GM23338 (cell line): ENCODE data around the gene MPPE1. TPM values are rescaled to one million over a fixed set of nuclear protein-coding genes. Genes with fewer than 3 reads are reported as not detected.

ENCODE experiments used
- ATAC-seq: fragments of 200-7000 bp; cut with Tn5 transposase; 3 replicates; pipeline ENCODE4 v1.9.1; 2020
- DNase-seq: peaks from one replicate; pipeline ENCODE4 v3.0.0-alpha.2; 2015; ENCODE audit warnings: low spot score
- H2AFZ ChIP-seq: fragments of 200-600 bp; sonication (generic); 2 replicates; pipeline ENCODE4 v1.8.0; 2016; ENCODE audit warnings: antibody characterized with exemption, mild to moderate bottlenecking, moderate library complexity
- H3F3A ChIP-seq: fragments of 200-600 bp; sonication (generic); replicated peaks from 2 replicates; pipeline ENCODE4 v1.8.0; 2017; ENCODE audit warnings: antibody characterized with exemption, mixed run types, low read depth
- H3K27ac ChIP-seq: fragments of 200-600 bp; sonication (generic); 2 replicates; pipeline ENCODE4 v1.6.1; 2016; ENCODE audit warnings: low read depth
- H3K27me3 ChIP-seq: fragments of 200-600 bp; sonication (generic); 2 replicates; pipeline ENCODE4 v1.8.0; 2016; ENCODE audit warnings: mild to moderate bottlenecking, mixed run types, moderate library complexity; ENCODE audit not compliant: insufficient read depth
- H3K36me3 ChIP-seq: fragments of 200-600 bp; sonication (generic); 2 replicates; pipeline ENCODE4 v1.8.0; 2016; ENCODE audit warnings: mild to moderate bottlenecking; ENCODE audit not compliant: insufficient read depth
- H3K4me1 ChIP-seq: fragments of 200-600 bp; sonication (generic); 2 replicates; pipeline ENCODE4 v1.8.0; 2016; ENCODE audit warnings: mild to moderate bottlenecking, moderate library complexity; ENCODE audit not compliant: insufficient read depth
- H3K4me2 ChIP-seq: fragments of 200-600 bp; sonication (generic); 2 replicates; pipeline ENCODE4 v1.7.1; 2017; ENCODE audit warnings: mixed run types
- H3K4me3 ChIP-seq: fragments of 200-600 bp; sonication (generic); 2 replicates; pipeline ENCODE4 v1.6.1; 2016; ENCODE audit warnings: mixed run types
- H3K79me2 ChIP-seq: fragments of 200-600 bp; sonication (generic); replicated peaks from 2 replicates; pipeline ENCODE4 v1.8.0; 2017; ENCODE audit warnings: mild to moderate bottlenecking; ENCODE audit not compliant: insufficient read depth
- H3K9me2 ChIP-seq: fragments of 200-600 bp; sonication (generic); 2 replicates; pipeline ENCODE4 v1.8.0; 2017; ENCODE audit not compliant: insufficient read depth
- H4K20me1 ChIP-seq: fragments of 200-600 bp; sonication (generic); replicated peaks from 2 replicates; pipeline ENCODE4 v1.8.0; 2017; ENCODE audit warnings: mild to moderate bottlenecking; ENCODE audit not compliant: insufficient read depth
- H3K27ac Mint-ChIP-seq: 2 replicates; pipeline ENCODE4 v1.8.0; 2020; ENCODE audit warnings: inconsistent platforms, mild to moderate bottlenecking, moderate library complexity, mixed read lengths
- H3K27me3 Mint-ChIP-seq: 3 replicates; pipeline ENCODE4 v1.8.0; 2022; ENCODE audit warnings: low read depth, mild to moderate bottlenecking, moderate library complexity, mixed read lengths, inconsistent platforms; ENCODE audit not compliant: insufficient read depth, poor library complexity
- H3K36me3 Mint-ChIP-seq: 3 replicates; pipeline ENCODE4 v1.8.0; 2021; ENCODE audit warnings: low read depth, mild to moderate bottlenecking, inconsistent platforms, moderate library complexity, mixed read lengths
- H3K4me1 Mint-ChIP-seq: 3 replicates; pipeline ENCODE4 v1.8.0; 2020; ENCODE audit warnings: mild to moderate bottlenecking, inconsistent platforms, mixed read lengths
- H3K4me3 Mint-ChIP-seq: 3 replicates; pipeline ENCODE4 v1.8.0; 2021; ENCODE audit warnings: moderate library complexity, mild to moderate bottlenecking, inconsistent platforms, mixed read lengths
- H3K9me3 Mint-ChIP-seq: 3 replicates; pipeline ENCODE4 v1.8.0; 2020; ENCODE audit warnings: moderate library complexity, mild to moderate bottlenecking, inconsistent platforms, mixed read lengths
- EZH2 ChIP-seq: fragments of 200-600 bp; sonication (generic); IDR thresholded peaks from one replicate; pipeline ENCODE4 v1.8.0; 2017; ENCODE audit warnings: antibody characterized with exemption, mild to moderate bottlenecking, low read depth; ENCODE audit not compliant: unreplicated experiment
- NANOG ChIP-seq: IDR thresholded peaks from 2 replicates; pipeline ENCODE4 v1.6.1; 2016; ENCODE audit warnings: antibody characterized with exemption, borderline replicate concordance
- POLR2AphosphoS5 ChIP-seq: IDR thresholded peaks from 2 replicates; pipeline ENCODE4 v1.6.1; 2016; ENCODE audit warnings: antibody characterized with exemption, low read depth
- STAT1 ChIP-seq: IDR thresholded peaks from one replicate; pipeline ENCODE4 v1.6.1; 2016; ENCODE audit warnings: antibody characterized with exemption; ENCODE audit not compliant: unreplicated experiment
- ZNF114 ChIP-seq: fragments of 250-450 bp; sonication (Bioruptor Pico); IDR thresholded peaks from 2 replicates; pipeline ENCODE4 v1.5.0; 2020; ENCODE audit warnings: mild to moderate bottlenecking, moderate library complexity
- ZNF331 ChIP-seq: fragments of 250-450 bp; sonication (Bioruptor Pico); IDR thresholded peaks from 2 replicates; pipeline ENCODE4 v1.5.0; 2020; ENCODE audit warnings: low read depth, mild to moderate bottlenecking, moderate library complexity
- polyA plus RNA-seq: library from polyadenylated mRNA; unstranded; fragments of >200 nt; fragmentation: Nextera tagmentation; extraction: Ambion mirVana; gene quantifications from 2 replicates; pipeline ENCODE4 v1.2.1, GENCODE V29; 2016
- total RNA-seq: library from RNA; depleted of rRNA; stranded (reverse); fragments of >200 nt; shearing (Covaris generic); gene quantifications from 2 replicates; pipeline ENCODE4 v1.2.3, GENCODE V29; 2014
- TF ChIP-seq, protein P1 (sequence below): fragments of 250-450 bp; sonication (Bioruptor Pico); IDR thresholded peaks from 2 replicates; pipeline ENCODE4 v1.5.0; 2020; ENCODE audit warnings: mild to moderate bottlenecking, moderate library complexity
- TF ChIP-seq, protein P2 (sequence below): IDR thresholded peaks from 2 replicates; pipeline ENCODE4 v1.6.1; 2016; ENCODE audit warnings: antibody characterized with exemption

MPPE1 gene
- total and polyA plus RNA-seq, 2 experiments from 2014 or later: 18.8 to 24.6 TPM

DNA sequence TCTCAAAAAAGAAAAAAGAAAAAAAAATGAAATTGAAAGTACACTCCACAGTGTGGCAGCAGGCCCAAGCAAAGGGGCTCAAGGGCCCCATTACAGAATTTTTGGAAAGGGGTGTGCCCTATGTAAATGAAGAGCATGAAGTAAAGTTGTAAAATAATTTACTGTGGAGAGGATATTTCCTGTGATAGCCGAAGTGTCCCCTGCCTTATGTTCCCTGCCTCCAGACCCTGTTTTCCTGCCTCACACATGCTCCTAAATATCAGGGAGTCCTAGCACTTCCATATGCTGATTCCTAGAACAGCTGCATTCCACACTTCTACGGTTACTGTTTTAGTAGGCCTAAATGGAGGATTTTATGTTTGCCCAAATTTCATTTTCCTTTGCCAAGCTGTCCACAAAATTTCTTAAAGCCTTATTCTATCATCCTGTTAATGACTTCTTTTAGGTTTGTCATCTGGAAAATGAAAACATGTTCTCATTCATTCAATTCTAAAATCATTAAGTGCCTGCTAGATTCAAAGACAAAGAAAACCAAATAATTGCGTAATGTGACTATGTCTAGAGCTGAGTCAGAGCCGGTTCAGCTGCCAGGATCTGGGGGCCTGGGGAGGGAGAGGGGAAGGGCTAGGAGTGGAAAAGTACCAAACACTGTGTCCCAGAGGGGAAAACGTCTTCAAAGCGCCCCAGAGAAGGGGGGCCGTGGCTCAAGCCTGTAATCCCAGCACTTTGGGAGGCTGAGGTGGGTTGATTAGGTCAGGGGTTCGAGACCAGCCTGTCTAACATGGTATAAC is 47.3 kb upstream of the MPPE1 start (continued):
- TF ChIP-seq, protein P1, sequence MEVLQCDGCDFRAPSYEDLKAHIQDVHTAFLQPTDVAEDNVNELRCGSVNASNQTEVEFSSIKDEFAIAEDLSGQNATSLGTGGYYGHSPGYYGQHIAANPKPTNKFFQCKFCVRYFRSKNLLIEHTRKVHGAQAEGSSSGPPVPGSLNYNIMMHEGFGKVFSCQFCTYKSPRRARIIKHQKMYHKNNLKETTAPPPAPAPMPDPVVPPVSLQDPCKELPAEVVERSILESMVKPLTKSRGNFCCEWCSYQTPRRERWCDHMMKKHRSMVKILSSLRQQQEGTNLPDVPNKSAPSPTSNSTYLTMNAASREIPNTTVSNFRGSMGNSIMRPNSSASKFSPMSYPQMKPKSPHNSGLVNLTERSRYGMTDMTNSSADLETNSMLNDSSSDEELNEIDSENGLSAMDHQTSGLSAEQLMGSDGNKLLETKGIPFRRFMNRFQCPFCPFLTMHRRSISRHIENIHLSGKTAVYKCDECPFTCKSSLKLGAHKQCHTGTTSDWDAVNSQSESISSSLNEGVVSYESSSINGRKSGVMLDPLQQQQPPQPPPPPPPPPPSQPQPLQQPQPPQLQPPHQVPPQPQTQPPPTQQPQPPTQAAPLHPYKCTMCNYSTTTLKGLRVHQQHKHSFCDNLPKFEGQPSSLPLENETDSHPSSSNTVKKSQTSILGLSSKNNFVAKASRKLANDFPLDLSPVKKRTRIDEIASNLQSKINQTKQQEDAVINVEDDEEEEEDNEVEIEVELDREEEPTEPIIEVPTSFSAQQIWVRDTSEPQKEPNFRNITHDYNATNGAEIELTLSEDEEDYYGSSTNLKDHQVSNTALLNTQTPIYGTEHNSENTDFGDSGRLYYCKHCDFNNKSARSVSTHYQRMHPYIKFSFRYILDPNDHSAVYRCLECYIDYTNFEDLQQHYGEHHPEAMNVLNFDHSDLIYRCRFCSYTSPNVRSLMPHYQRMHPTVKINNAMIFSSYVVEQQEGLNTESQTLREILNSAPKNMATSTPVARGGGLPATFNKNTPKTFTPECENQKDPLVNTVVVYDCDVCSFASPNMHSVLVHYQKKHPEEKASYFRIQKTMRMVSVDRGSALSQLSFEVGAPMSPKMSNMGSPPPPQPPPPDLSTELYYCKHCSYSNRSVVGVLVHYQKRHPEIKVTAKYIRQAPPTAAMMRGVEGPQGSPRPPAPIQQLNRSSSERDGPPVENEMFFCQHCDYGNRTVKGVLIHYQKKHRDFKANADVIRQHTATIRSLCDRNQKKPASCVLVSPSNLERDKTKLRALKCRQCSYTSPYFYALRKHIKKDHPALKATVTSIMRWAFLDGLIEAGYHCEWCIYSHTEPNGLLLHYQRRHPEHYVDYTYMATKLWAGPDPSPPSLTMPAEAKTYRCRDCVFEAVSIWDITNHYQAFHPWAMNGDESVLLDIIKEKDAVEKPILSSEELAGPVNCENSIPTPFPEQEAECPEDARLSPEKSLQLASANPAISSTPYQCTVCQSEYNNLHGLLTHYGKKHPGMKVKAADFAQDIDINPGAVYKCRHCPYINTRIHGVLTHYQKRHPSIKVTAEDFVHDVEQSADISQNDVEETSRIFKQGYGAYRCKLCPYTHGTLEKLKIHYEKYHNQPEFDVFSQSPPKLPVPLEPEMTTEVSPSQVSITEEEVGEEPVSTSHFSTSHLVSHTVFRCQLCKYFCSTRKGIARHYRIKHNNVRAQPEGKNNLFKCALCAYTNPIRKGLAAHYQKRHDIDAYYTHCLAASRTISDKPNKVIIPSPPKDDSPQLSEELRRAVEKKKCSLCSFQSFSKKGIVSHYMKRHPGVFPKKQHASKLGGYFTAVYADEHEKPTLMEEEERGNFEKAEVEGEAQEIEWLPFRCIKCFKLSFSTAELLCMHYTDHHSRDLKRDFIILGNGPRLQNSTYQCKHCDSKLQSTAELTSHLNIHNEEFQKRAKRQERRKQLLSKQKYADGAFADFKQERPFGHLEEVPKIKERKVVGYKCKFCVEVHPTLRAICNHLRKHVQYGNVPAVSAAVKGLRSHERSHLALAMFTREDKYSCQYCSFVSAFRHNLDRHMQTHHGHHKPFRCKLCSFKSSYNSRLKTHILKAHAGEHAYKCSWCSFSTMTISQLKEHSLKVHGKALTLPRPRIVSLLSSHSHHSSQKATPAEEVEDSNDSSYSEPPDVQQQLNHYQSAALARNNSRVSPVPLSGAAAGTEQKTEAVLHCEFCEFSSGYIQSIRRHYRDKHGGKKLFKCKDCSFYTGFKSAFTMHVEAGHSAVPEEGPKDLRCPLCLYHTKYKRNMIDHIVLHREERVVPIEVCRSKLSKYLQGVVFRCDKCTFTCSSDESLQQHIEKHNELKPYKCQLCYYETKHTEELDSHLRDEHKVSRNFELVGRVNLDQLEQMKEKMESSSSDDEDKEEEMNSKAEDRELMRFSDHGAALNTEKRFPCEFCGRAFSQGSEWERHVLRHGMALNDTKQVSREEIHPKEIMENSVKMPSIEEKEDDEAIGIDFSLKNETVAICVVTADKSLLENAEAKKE (CRISPR knock-in tag): no peak

DNA sequence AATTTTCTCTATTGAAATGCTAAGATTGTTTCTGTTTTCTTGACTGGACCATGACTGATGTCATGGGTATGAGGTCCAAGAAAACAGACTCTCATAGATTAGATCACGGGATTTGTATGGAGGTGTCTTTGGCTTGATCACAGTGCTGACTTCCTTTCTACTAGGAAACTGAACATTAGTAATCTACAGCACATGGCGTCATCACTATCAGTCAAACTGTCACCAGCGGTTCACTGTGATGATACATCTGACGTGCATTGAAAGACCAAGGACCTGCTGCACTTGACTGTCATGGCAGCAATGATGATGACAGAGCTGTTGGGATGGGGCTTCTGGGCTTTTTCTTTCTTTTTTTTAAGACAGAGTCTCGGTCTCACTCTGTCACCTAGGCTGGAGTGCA is 45.0 kb upstream of the MPPE1 start:
- peaks cover 25% of the 10 kb centered on the region for H3K9me3 Mint-ChIP-seq
- H3F3A ChIP-seq: no peaks in the 10 kb centered on the region
- H3K79me2 ChIP-seq: no peaks in the 10 kb centered on the region
- no peaks in the 10 kb centered on the region; the same call in 1 of the 2 replicates for H3K36me3 ChIP-seq
- DNase-seq (no peak), ATAC-seq (no peak)
- H3K27me3 ChIP-seq: no peaks in the 10 kb centered on the region
- H3K9me2 ChIP-seq: no peaks in the 10 kb centered on the region
- H2AFZ ChIP-seq: no peak overlapping the region
- H3K36me3 Mint-ChIP-seq: peaks cover 21% of the 10 kb centered on the region
- H3K27ac ChIP-seq: no peak overlapping the region
- H3K27ac Mint-ChIP-seq: no peak overlapping the region
- no peak overlapping the region for H3K4me3 Mint-ChIP-seq
- no peak overlapping the region for H3K4me3 ChIP-seq
- no peak overlapping the region for H3K4me2 ChIP-seq
- H4K20me1 ChIP-seq: no peaks in the 10 kb centered on the region
- peaks cover 25% of the 10 kb centered on the region for H3K4me1 ChIP-seq
- H3K4me1 Mint-ChIP-seq: peaks cover 30% of the 10 kb centered on the region
- H3K27me3 Mint-ChIP-seq: peaks cover 2% of the 10 kb centered on the region
- TF ChIP-seq STAT1 (no peak), NANOG (no peak), ZNF331 (CRISPR knock-in tag) (no peak), ZNF114 (no peak), EZH2 (no peak), POLR2AphosphoS5 (no peak)
- TF ChIP-seq, protein P2, sequence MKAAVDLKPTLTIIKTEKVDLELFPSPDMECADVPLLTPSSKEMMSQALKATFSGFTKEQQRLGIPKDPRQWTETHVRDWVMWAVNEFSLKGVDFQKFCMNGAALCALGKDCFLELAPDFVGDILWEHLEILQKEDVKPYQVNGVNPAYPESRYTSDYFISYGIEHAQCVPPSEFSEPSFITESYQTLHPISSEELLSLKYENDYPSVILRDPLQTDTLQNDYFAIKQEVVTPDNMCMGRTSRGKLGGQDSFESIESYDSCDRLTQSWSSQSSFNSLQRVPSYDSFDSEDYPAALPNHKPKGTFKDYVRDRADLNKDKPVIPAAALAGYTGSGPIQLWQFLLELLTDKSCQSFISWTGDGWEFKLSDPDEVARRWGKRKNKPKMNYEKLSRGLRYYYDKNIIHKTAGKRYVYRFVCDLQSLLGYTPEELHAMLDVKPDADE: no peak
- TF ChIP-seq, protein P1 (CRISPR knock-in tag): no peak
